Natural killer cell (primary cell): ENCODE results near the gene UFD1. TPM values are rescaled to one million over a fixed set of nuclear protein-coding genes. Genes with fewer than 3 reads are reported as not detected.
A peak's percentile ranks its signal among the peaks of the same experiment; 100 is the strongest.

Source experiments
- ATAC-seq, 3 donors: fragments of 150-1000 bp in 2 of 3; fragments of 200-7000 bp in 1 of 3; cut with Tn5 transposase; 1 replicate in 1 of 3; 2 replicates in 2 of 3; pipeline ENCODE4 v1.10.0; 2021; ENCODE audit warnings: mild to moderate bottlenecking in 2 of 3, moderate library complexity in 2 of 3
- DNase-seq, 2 donors: peaks; one replicate each; pipeline versions ENCODE4 v3.0.0 to v3.0.0-alpha.2; 2013 to 2021; ENCODE audit warnings: mixed read lengths in 1 of 2
- H3K27ac ChIP-seq: one replicate; pipeline ENCODE4 v1.5.1; 2013; ENCODE audit warnings: mild to moderate bottlenecking, low read length
- H3K27me3 ChIP-seq: one replicate; pipeline ENCODE4 v1.6.1; 2013; ENCODE audit warnings: low read length; ENCODE audit not compliant: control insufficient read depth, insufficient read depth
- H3K36me3 ChIP-seq: one replicate; pipeline ENCODE4 v1.6.1; 2013; ENCODE audit warnings: low read length; ENCODE audit not compliant: control insufficient read depth, insufficient read depth
- H3K4me1 ChIP-seq: one replicate; pipeline ENCODE4 v1.6.1; 2013; ENCODE audit warnings: low read length; ENCODE audit not compliant: control insufficient read depth, insufficient read depth
- H3K4me3 ChIP-seq: one replicate; pipeline ENCODE4 v1.5.1; 2013; ENCODE audit warnings: low read length
- H3K9me3 ChIP-seq: one replicate; pipeline ENCODE4 v1.6.1; 2013; ENCODE audit warnings: low read length; ENCODE audit not compliant: control insufficient read depth, insufficient read depth
- H3K27ac Mint-ChIP-seq, 2 donors: one replicate each; pipeline ENCODE4 v1.8.0; 2022; ENCODE audit warnings: mild to moderate bottlenecking in 2 of 2, mixed read lengths in 2 of 2, moderate library complexity in 1 of 2
- H3K27me3 Mint-ChIP-seq, 2 donors: one replicate each; pipeline ENCODE4 v1.8.0; 2022; ENCODE audit warnings: low read depth in 2 of 2, mixed read lengths in 2 of 2
- H3K36me3 Mint-ChIP-seq: one replicate; pipeline ENCODE4 v1.8.0; 2022; ENCODE audit warnings: mixed read lengths
- H3K4me1 Mint-ChIP-seq, 2 donors: one replicate each; pipeline ENCODE4 v1.8.0; 2022; ENCODE audit warnings: mixed read lengths in 2 of 2
- H3K4me3 Mint-ChIP-seq: one replicate; pipeline ENCODE4 v1.8.0; 2022; ENCODE audit warnings: mild to moderate bottlenecking, moderate library complexity, mixed read lengths
- H3K9me3 Mint-ChIP-seq, 2 donors: one replicate each; pipeline ENCODE4 v1.8.0; 2022; ENCODE audit warnings: mixed read lengths in 2 of 2
- CTCF ChIP-seq: fragments of 200-600 bp; IDR thresholded peaks from one replicate; pipeline ENCODE4 v1.8.0; 2022; ENCODE audit warnings: antibody characterized with exemption
- WGBS: methylation state at CpG from one replicate; pipeline ENCODE4 v1.1.7; 2013; ENCODE audit warnings: missing lambda C conversion rate; ENCODE audit not compliant: insufficient coverage; 5-methylcytosine and 5-hydroxymethylcytosine counted together
- intact Hi-C: fragments of 100-400 bp; cut with micrococcal nuclease; formaldehyde crosslinking; loops from one replicate; pipeline ENCODE4 v1.14.2; 2022
- total RNA-seq, 4 donors: library from RNA; stranded (reverse); fragments of 120-200 nt in 1 of 4; gene quantifications; one replicate each; pipeline versions ENCODE4 v1.2.3 to v1.2.4, GENCODE V29; 2013 to 2022

Gene UFD1
- total RNA-seq, 3 donors from 2014 or later (not counting 1 experiment from before 2014, with no cell fraction given), result 73.8 to 101 (median 77.8) TPM

DNA sequence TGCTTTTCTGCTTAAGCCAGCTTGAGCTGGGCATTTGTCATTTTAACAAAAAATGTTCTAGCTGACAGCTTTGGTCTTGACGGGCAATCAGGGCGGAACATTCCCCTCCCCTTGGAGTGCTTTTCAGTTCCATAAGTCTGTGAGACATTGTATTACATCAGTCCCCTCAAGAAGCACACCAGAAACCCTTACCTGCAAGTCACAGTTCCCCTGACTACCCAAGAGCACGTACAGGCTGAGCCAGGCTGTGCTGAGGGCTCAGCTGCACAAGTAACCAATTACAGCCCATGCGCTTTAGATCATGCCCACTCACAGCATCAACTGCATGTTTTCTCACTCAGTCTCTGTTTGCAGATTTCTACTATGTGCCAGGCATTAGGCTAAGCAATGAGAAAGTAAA lies 66.5 kb downstream of the UFD1 start:
- H3K4me3 ChIP-seq, result no peak overlapping the region
- intact Hi-C loops, result no loop called here
- DNase-seq (no peak), ATAC-seq (no peak)
- Mint-ChIP-seq H3K4me1 (peaks cover 62 to 70% of the 10 kb centered on the region in 2 donors), H3K4me3 (peak overlapping the region; percentile 7), H3K36me3 (peaks cover 3% of the 10 kb centered on the region), H3K9me3 (no peaks in the 10 kb centered on the region), H3K27me3 (no peaks in the 10 kb centered on the region), H3K27ac (peak overlapping the region; percentile 77 to 81)
- H3K9me3 ChIP-seq, result no peaks in the 10 kb centered on the region
- WGBS, result 85% methylated on average over 4 of the region's 4 CpGs
- no peak overlapping the region for H3K27ac ChIP-seq
- no peak for TF ChIP-seq CTCF
- H3K27me3 ChIP-seq, result no peaks in the 10 kb centered on the region
- peaks cover 39% of the 10 kb centered on the region for H3K4me1 ChIP-seq
- H3K36me3 ChIP-seq, result peaks cover 28% of the 10 kb centered on the region

DNA sequence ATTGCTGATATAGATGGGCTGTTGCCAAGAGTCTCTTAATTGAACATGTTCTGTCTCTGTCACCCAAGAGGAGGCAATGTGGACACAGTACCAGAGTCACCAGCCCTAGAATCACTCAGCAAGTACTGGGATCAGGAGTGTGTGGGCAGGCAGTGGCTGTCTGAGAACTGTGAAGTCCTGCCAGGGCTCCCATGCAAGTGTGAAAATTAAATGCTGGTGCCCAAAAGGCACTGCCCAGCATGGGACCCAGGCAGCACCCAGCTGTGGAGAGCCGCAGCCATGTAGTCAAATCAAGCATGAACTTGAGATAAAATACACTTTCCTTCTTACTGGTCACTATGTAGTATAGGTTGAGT lies 67.3 kb downstream of the UFD1 start:
- Histone ChIP-seq H3K27me3 (no peaks in the 10 kb centered on the region), H3K4me1 (peaks cover 31% of the 10 kb centered on the region), H3K9me3 (no peaks in the 10 kb centered on the region), H3K36me3 (peaks cover 36% of the 10 kb centered on the region), H3K27ac (no peak overlapping the region), H3K4me3 (no peak overlapping the region)
- H3K9me3 Mint-ChIP-seq, result no peaks in the 10 kb centered on the region
- TF ChIP-seq CTCF, result no peak
- intact Hi-C loops, result no loop called here
- peaks cover 8% of the 10 kb centered on the region for H3K36me3 Mint-ChIP-seq
- DNase-seq (no peak), ATAC-seq (peak in 1 of 3 donors; percentile 45)
- H3K27me3 Mint-ChIP-seq, result no peaks in the 10 kb centered on the region
- peaks cover 57 to 64% of the 10 kb centered on the region in 2 donors for H3K4me1 Mint-ChIP-seq
- peak overlapping the region; percentile 77 to 81 for H3K27ac Mint-ChIP-seq
- WGBS, result no CpG with 5 or more reads among the region's 1 CpG
- no peak overlapping the region for H3K4me3 Mint-ChIP-seq

DNA sequence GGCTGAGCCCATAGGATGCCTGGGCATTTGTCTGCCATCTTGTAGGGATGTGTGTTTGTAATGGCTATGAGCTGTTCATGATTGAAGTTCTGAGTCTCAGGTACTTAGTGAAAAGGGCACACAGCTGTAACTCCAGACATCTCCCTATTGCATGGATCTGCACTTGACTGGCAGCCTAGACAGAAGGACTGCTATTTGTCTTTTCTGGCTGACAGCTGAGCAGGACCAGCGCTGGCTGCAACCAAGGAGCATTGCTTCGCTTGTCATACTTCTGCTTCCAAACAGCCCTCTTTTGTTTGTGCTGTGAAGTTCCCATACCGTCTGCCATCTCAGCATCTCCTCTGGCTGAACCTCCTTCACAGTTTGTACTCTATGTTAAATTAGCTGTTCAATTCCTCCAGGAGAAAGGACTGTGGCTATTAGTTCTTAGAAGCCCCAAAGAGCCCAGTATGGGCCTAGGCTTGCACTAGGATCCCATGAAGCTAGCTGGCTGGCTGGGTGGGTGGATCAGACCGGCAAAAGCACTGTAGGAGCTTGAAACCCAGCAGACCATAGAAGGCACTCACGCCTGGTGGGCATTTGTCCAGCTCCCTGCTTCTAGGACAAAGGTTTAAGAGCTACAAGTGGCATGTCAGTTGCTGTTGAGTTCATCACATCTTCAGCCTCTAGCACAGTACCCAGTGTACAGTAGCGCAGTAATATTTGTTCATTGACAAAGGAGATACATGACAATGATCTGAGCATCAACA lies 67.9 kb downstream of the UFD1 start:
- WGBS, result 97% methylated on average over 6 of the region's 6 CpGs
- TF ChIP-seq CTCF, result no peak
- Histone ChIP-seq H3K27me3 (no peaks in the 10 kb centered on the region), H3K27ac (no peak overlapping the region), H3K4me1 (peaks cover 27% of the 10 kb centered on the region), H3K9me3 (no peaks in the 10 kb centered on the region), H3K4me3 (no peak overlapping the region), H3K36me3 (peaks cover 41% of the 10 kb centered on the region)
- peaks cover 8% of the 10 kb centered on the region for H3K36me3 Mint-ChIP-seq
- ATAC-seq, result no peak
- H3K27ac Mint-ChIP-seq, result peak overlapping the region; percentile 77 to 81
- intact Hi-C loops, result no loop called here
- no peak overlapping the region for H3K4me3 Mint-ChIP-seq
- no peaks in the 10 kb centered on the region for H3K27me3 Mint-ChIP-seq
- H3K9me3 Mint-ChIP-seq, result no peaks in the 10 kb centered on the region
- peaks cover 54 to 59% of the 10 kb centered on the region in 2 donors for H3K4me1 Mint-ChIP-seq
- DNase-seq, result no peak
